Measurements from ENCODE around the gene CAMK1G.

The CAMK1G gene

DNA sequence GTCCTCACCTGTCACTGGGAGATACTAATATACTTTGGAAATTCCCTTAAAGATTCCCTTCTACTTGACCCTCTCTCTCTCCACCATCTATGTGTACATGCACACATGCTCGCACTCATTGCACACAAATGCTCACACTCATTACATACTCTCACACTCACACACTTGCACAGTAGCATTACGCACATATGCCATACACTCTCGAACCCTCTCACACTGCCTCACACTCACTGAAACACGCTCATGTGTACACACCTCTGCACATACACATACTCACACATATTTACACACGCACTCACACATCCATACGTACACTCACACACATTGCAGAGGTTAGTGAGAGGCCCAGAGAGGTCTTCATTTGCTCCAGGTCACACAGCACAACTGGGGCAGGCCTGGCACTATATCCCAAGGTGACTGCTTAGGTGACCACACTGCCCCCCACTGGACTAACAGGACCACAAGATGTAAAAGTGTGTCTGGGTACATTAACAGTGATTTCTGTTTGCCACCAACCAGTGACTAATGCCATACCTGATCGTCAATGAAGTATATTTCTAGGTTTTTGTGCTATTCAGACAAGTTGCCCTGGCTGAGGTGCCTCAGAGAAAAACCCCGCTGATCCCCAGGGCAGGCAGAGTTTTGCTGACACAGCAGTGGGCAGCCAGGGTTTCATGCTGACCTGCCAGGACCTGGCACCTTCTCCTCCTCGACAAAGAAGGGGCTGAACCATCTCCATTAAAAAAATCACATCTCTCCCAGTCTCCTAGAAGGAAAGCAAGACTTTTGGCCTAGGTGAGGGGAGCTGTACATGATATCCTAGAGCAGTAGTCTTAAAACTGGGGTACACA, 28.5 kb upstream of the CAMK1G start:
- ATAC-seq (ENCODE audit: low read depth) (no peak), DNase-seq (ENCODE audit: low spot score in 2 of 2) (no peak)
- no peaks in the 10 kb centered on the region for H3K36me3 Mint-ChIP-seq
- H3K27me3 Mint-ChIP-seq: peaks cover 3% of the 10 kb centered on the region
- no peaks in the 10 kb centered on the region for H3K9me3 Mint-ChIP-seq
- H3K27ac Mint-ChIP-seq: no peak overlapping the region
- H3K4me3 Mint-ChIP-seq: no peak overlapping the region
- no peaks in the 10 kb centered on the region for H3K4me1 Mint-ChIP-seq

DNA sequence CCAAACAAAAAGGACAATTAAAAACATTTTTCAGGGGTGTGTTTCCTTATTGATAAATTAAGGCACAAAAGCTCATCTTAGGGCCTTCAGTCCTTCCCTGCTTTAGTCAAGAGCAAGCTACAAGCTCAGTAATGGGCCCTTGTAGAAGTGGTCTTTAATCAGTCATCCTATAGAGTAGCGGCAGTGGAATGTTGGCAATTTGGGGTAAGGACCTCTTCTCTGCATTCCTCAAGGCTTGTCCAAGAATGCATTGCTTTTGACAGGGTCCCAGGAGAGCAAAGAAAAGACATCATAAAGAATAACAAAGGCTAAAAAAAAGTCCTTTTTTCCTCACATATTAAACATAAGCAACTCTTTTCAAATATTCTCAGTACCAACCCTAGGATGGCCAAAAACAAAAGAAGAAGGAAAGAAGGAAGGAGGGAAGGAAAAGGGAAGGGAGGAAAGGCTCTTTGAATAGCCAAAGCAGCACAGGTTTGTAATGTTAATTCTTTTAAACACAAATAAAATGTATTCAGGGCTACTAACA, 27.3 kb upstream of the CAMK1G start:
- Mint-ChIP-seq H3K27ac (no peak overlapping the region), H3K36me3 (no peaks in the 10 kb centered on the region), H3K4me3 (no peak overlapping the region), H3K9me3 (no peaks in the 10 kb centered on the region), H3K4me1 (no peaks in the 10 kb centered on the region), H3K27me3 (peaks cover 3% of the 10 kb centered on the region)
- ATAC-seq (ENCODE audit: low read depth) (no peak), DNase-seq (ENCODE audit: low spot score in 2 of 2) (no peak)

- no peaks in the 10 kb centered on the region for H3K4me1 Mint-ChIP-seq
- H3K4me3 Mint-ChIP-seq: no peak overlapping the region
- peaks cover 3% of the 10 kb centered on the region for H3K27me3 Mint-ChIP-seq
- no peak overlapping the region for H3K27ac Mint-ChIP-seq
- DNase-seq (ENCODE audit: low spot score in 2 of 2) (no peak), ATAC-seq (ENCODE audit: low read depth) (no peak)
- no peaks in the 10 kb centered on the region for H3K9me3 Mint-ChIP-seq
- H3K36me3 Mint-ChIP-seq: no peaks in the 10 kb centered on the region
These were observed 26.3 kb upstream of the CAMK1G start for GRCh38 chr1:209557221-209557620.

GRCh38 chr1:209560529-209560928, 23.0 kb upstream of the CAMK1G start:
- Mint-ChIP-seq H3K27ac (no peak overlapping the region), H3K27me3 (peaks cover 16% of the 10 kb centered on the region), H3K4me3 (no peak overlapping the region), H3K36me3 (no peaks in the 10 kb centered on the region), H3K9me3 (no peaks in the 10 kb centered on the region), H3K4me1 (no peaks in the 10 kb centered on the region)
- ATAC-seq (ENCODE audit: low read depth) (no peak), DNase-seq (ENCODE audit: low spot score in 2 of 2) (no peak)

DNA sequence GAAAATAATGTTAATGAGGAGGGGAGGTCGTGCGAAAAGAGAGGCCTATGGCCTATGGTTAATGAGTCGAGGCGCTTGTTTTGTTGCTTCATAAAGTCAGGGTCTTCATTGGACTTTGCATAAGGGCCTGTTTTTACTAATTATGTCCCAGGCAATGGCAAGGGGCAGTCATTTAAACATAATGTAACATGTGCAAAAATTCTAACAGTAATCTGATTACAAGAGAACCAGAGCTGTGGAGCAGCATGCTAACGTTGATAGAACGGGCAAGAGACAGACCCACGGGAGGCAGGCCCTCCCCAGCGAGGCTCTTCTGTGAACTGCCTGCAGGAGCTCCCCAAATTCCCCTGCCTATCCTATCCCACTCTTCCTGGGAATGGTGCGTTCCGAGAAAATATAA, 22.6 kb upstream of the CAMK1G start:
- no peak overlapping the region for H3K27ac Mint-ChIP-seq
- H3K4me1 Mint-ChIP-seq: peaks cover under 1% of the 10 kb centered on the region
- DNase-seq (ENCODE audit: low spot score in 2 of 2) (no peak), ATAC-seq (ENCODE audit: low read depth) (no peak)
- no peak overlapping the region for H3K4me3 Mint-ChIP-seq
- peaks cover 18% of the 10 kb centered on the region for H3K27me3 Mint-ChIP-seq
- no peaks in the 10 kb centered on the region for H3K9me3 Mint-ChIP-seq
- no peaks in the 10 kb centered on the region for H3K36me3 Mint-ChIP-seq

GRCh38 chr1:209561532-209561931, 22.0 kb upstream of the CAMK1G start:
- DNase-seq (ENCODE audit: low spot score in 2 of 2): no peak
- no peak for ATAC-seq (ENCODE audit: low read depth)
- Mint-ChIP-seq H3K4me3 (no peak overlapping the region), H3K4me1 (peaks cover 4% of the 10 kb centered on the region), H3K9me3 (no peaks in the 10 kb centered on the region), H3K36me3 (no peaks in the 10 kb centered on the region), H3K27me3 (peaks cover 21% of the 10 kb centered on the region), H3K27ac (no peak overlapping the region)

GRCh38 chr1:209564849-209565248, 18.7 kb upstream of the CAMK1G start:
- peaks cover 28% of the 10 kb centered on the region for H3K27me3 Mint-ChIP-seq

DNA sequence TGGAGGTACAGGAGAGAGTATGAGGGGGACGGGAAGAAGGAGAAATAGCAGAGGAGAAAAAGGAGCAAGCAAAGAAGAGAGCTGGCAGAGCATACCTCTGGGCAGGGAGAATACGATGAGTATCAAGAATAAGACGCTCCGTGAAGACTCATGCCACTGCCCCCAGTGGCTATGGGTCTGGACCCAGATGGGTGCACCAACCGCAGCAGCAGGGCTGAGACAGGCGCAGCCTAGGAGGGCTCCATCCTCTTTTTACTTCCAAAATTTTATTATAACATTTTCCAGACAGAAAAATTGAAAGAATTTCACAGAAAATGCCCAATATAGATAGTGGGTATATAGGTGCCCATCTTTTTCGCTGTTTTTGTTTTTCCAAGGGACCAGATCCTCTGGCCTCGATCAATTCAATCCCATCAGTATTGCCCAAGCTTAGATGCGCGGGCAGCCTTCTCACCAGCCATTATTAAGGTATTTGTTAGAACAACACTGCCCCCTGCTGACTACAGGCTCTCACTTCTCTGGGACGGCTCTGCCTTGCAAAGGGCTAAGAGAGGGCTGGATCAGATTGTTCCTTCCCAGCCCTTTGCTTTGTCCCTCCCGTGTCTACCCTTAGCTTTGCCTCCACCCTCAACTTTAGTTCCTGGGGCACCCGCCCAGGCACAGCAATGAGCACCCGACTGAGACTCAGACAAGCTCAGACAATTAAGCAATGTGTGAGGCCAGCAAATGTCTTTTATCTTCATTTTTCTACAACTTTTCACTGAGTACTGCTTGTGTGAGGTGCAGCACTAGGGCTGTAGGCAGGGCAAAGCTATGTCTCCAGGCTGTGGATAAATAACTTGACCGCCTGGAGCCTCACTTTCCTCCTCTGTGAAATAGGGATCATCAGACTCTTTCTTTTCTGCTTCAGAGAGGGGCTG, 17.5 kb upstream of the CAMK1G start:
- Mint-ChIP-seq H3K4me1 (peaks cover 7% of the 10 kb centered on the region), H3K9me3 (no peaks in the 10 kb centered on the region), H3K36me3 (no peaks in the 10 kb centered on the region), H3K4me3 (no peak overlapping the region), H3K27ac (no peak overlapping the region), H3K27me3 (peaks cover 28% of the 10 kb centered on the region)
- peak; percentile 82 for ATAC-seq (ENCODE audit: low read depth)
- peak; percentile 57 to 62 for DNase-seq (ENCODE audit: low spot score in 2 of 2)

More at GRCh38 chr1:209564849-209565248, 18.7 kb upstream of the CAMK1G start:
- no peak overlapping the region for H3K27ac Mint-ChIP-seq
- peaks cover 6% of the 10 kb centered on the region for H3K4me1 Mint-ChIP-seq
- no peak overlapping the region for H3K4me3 Mint-ChIP-seq
- no peaks in the 10 kb centered on the region for H3K36me3 Mint-ChIP-seq
- H3K9me3 Mint-ChIP-seq: no peaks in the 10 kb centered on the region
- ATAC-seq (ENCODE audit: low read depth) (no peak), DNase-seq (ENCODE audit: low spot score in 2 of 2) (no peak)

DNA sequence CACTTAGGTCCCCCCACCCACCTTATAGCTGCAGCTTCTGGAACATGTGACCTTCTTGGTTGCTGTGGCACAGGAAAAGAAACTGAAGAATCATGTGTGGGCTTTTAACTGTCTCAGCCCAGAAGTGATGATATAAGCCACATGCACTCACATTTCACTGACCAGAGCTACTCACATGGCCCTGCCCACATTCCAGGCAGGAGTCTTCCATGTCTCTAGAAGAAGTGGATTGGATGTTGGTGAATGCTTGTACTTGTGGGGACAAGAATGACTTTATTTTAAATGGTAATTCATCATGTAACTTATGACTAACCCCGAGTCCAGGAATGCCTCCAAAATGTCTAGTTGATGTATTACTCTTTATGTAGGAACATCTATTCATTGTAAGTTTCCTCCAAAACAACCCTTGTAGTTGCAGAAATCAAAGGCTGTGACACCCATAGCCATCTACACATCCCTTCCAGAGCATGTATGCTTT, 15.8 kb upstream of the CAMK1G start:
- no peak for DNase-seq (ENCODE audit: low spot score in 2 of 2)
- H3K27ac Mint-ChIP-seq: no peak overlapping the region

GRCh38 chr1:209569455-209570207, 13.9 kb upstream of the CAMK1G start:
- Mint-ChIP-seq H3K36me3 (no peaks in the 10 kb centered on the region), H3K27me3 (peaks cover 22% of the 10 kb centered on the region), H3K9me3 (no peaks in the 10 kb centered on the region), H3K27ac (no peak overlapping the region), H3K4me1 (peaks cover 7% of the 10 kb centered on the region), H3K4me3 (no peak overlapping the region)
- DNase-seq (ENCODE audit: low spot score in 2 of 2) (peak; percentile 40 to 50), ATAC-seq (ENCODE audit: low read depth) (peak; percentile 68)

More for the DNA sequence above, 15.8 kb upstream of the CAMK1G start:
- ATAC-seq (ENCODE audit: low read depth): no peak
- peaks cover 27% of the 10 kb centered on the region for H3K27me3 Mint-ChIP-seq
- peaks cover 7% of the 10 kb centered on the region for H3K4me1 Mint-ChIP-seq
- no peak overlapping the region for H3K4me3 Mint-ChIP-seq
- H3K36me3 Mint-ChIP-seq: no peaks in the 10 kb centered on the region
- H3K9me3 Mint-ChIP-seq: no peaks in the 10 kb centered on the region

- H3K27me3 Mint-ChIP-seq: peaks cover 19% of the 10 kb centered on the region
These were observed 12.8 kb upstream of the CAMK1G start for GRCh38 chr1:209570743-209571142.

DNA sequence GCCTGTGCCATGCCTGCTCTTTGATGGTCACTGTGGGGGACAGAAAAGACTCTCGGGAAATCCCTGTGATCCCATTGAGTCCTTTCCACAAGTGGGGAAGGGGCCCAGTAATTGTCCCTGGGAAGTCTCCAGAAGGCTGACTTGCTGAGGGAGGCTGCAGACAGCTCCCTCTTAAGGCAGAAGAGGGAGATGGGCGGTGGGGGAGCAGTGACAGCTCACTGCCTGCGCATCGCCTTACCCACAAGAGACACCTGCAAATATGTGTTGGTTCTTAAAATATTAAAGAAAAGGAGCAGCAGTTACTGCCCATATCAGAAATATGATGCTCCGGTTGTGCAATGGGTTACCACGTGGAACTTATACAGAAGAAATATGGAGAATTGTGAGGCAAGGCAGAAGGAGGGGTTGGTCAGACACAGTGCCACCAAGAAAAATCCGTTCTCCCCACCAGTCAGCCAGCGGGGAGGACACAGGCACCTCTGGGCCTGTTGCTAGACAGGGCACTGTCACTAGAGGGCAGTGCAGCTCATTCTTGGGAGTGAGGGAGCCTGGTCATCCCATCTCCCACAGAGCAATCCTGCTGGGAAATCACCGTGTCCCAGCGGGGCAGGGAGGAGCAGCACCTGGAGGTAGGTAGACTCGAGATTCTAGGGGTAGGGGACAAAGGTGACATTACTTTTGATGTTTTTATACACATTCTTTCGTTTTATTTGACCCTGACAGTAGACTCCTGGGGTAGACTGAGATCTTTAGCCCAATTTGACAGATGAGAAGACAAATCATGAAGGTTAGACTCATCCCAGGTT, 6.9 kb upstream of the CAMK1G start:
- ATAC-seq (ENCODE audit: low read depth): peak; percentile 70
- Mint-ChIP-seq H3K4me3 (no peak overlapping the region), H3K4me1 (no peaks in the 10 kb centered on the region), H3K36me3 (no peaks in the 10 kb centered on the region), H3K27ac (no peak overlapping the region), H3K9me3 (no peaks in the 10 kb centered on the region), H3K27me3 (peaks cover 6% of the 10 kb centered on the region)
- peak; percentile 37 to 52 for DNase-seq (ENCODE audit: low spot score in 2 of 2)

More at GRCh38 chr1:209570743-209571142, 12.8 kb upstream of the CAMK1G start:
- H3K27ac Mint-ChIP-seq: no peak overlapping the region
- peaks cover 7% of the 10 kb centered on the region for H3K4me1 Mint-ChIP-seq
- no peak for ATAC-seq (ENCODE audit: low read depth)
- DNase-seq (ENCODE audit: low spot score in 2 of 2): no peak
- H3K4me3 Mint-ChIP-seq: no peak overlapping the region
- H3K9me3 Mint-ChIP-seq: no peaks in the 10 kb centered on the region
- H3K36me3 Mint-ChIP-seq: no peaks in the 10 kb centered on the region

DNA sequence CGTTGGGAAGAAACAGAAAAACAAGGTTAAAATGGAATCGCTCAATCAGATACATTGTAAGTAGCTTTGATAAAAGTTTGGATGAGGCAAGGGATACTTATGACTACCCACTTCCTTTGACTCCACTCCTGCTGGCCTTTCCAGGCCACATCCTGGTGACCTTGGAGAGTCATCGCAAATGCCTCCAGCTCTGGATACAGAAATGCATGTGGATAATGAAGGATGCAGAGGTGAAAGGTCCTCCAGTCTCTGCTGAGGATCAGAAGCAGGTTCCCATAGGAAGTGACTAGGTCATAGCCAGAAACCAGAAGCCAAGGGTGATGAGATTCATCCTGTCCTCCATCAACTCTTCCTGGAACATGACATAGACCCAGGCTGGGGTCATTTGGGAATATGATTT, 6.2 kb upstream of the CAMK1G start:
- Mint-ChIP-seq H3K4me3 (no peak overlapping the region), H3K27me3 (peaks cover 6% of the 10 kb centered on the region), H3K9me3 (no peaks in the 10 kb centered on the region), H3K36me3 (no peaks in the 10 kb centered on the region), H3K4me1 (no peaks in the 10 kb centered on the region), H3K27ac (no peak overlapping the region)
- no peak for DNase-seq (ENCODE audit: low spot score in 2 of 2)
- ATAC-seq (ENCODE audit: low read depth): no peak

All from memory B cell (primary cell).